GM12891 (cell line): Measurements from ENCODE around the gene VAV2.

Source experiments
- POLR2A ChIP-seq: IDR thresholded peaks from 2 replicates; pipeline ENCODE4 v1.6.1; 2011; ENCODE audit warnings: low read depth, low read length, control low read depth
- POLR2AphosphoS5 ChIP-seq: IDR thresholded peaks from 2 replicates; pipeline ENCODE4 v1.6.1; 2011; ENCODE audit warnings: low read depth, low read length, control low read depth
- POU2F2 ChIP-seq: IDR thresholded peaks from 2 replicates; pipeline ENCODE4 v1.6.1; 2011; ENCODE audit warnings: low read depth, mild to moderate bottlenecking, control low read depth, low read length, moderate library complexity

DNA sequence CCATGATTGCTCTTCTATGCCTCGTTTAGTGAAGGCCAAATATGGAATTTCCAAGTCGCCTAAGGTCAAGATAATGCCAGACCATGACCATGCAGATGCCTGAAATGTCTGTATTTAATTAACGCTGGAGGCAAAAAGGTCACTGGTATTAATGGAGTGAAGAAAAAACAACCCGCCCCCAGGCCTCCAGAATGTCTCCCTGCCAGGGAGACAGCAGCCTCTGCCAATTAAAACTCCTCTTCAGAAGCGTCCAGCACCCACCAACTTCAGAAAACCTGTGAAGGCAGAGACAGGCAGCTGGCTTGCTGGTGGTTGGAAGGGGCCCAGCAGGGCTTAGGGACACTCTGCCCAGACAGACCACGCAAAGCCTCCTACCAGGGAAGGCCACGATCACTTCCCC lies 94.4 kb downstream of the VAV2 start:
- TF ChIP-seq POLR2A: no peak
- TF ChIP-seq POU2F2: no peak
- no peak for TF ChIP-seq POLR2AphosphoS5
